Stimulated activated CD4-positive, alpha-beta T cell treated with anti-CD3 and anti-CD28 coated beads, Interleukin-15, amount 100 ng/mL, for 48 hours (primary cell): ENCODE measurements around the gene ELAVL1.
"Not testable (repeated sequence)": the region's sequence is repeated elsewhere in the genome, so short reads cannot be mapped to it uniquely, and the experiment has no call there.

Experiments used
- DNase-seq, 2 donors: peaks; one replicate each; pipeline ENCODE4 v3.0.0-alpha.2; 2020; ENCODE audit warnings: low read depth in 2 of 2

ELAVL1 gene

GRCh38 chr19:7941895-7942596 is 63.4 kb downstream of the ELAVL1 start:
- DNase-seq: no peak

- no peak for DNase-seq
These were observed 64.6 kb downstream of the ELAVL1 start for GRCh38 chr19:7940841-7941240.

DNA sequence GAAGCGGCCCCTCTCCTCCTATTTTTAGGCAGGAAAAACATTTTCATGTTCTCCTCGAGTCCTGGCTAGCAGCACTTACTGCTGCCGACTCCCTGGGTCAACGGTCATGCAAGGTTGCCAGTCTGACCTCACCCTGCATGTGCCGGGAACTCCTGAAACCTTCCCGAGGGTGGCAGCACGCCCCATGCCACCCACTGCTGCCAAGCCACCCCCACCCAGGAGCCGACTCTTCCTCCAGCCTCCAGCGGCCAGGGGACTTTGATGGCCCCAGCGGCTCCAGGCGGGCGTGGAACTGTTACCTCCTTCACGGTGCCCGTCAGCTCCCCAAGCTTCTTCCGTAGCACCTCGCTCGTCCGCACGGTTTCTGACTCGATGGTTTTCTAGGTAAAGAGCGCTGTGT is 70.7 kb downstream of the ELAVL1 start:
- no peak for DNase-seq

DNA sequence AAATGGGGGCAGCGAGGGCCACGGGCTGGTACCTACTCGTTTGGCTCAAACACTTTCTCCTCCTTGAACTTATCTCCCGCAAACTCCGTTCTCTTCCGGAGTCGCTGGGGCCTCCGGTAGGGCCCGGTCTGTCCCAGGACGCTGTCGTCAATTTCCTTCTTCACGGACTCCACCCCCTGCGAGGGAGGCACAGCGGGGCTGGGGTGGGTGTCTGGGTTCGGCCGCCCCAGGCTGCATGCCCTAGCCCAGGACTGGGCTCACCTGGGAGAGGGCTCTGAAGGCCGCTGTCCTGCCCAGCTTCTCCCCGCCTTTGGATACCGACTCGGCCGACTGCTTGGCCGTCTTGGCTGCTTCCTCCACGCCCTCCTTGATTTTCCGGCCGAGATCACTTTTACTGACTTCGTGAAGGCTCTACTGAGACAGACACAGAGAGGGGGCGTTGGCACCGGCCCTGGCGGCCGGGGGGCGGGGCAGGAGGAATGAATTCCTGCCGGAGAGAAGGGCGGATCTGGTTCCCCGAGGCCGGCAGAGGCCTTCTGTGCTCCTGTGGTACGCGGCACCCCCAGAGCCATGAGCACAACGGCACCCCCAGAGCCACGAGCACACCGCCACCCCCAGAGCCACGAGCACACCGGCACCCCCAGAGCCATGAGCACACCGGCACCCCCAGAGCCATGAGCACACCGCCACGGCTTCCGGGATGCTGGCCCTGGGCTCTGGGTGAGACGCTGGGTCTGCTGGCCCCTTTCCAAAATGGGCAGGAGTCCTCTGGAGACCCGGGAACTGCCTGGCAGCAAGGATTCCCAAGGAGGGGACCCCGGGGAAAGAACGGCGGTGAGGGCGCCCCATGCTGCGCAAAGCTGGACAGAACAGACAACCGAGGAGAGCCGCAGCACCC is 71.4 kb downstream of the ELAVL1 start:
- DNase-seq: no peak

- no peak for DNase-seq
These were observed 72.0 kb downstream of the ELAVL1 start for GRCh38 chr19:7933411-7933810.

GRCh38 chr19:7932930-7933300 is 72.5 kb downstream of the ELAVL1 start:
- DNase-seq: no peak

DNA sequence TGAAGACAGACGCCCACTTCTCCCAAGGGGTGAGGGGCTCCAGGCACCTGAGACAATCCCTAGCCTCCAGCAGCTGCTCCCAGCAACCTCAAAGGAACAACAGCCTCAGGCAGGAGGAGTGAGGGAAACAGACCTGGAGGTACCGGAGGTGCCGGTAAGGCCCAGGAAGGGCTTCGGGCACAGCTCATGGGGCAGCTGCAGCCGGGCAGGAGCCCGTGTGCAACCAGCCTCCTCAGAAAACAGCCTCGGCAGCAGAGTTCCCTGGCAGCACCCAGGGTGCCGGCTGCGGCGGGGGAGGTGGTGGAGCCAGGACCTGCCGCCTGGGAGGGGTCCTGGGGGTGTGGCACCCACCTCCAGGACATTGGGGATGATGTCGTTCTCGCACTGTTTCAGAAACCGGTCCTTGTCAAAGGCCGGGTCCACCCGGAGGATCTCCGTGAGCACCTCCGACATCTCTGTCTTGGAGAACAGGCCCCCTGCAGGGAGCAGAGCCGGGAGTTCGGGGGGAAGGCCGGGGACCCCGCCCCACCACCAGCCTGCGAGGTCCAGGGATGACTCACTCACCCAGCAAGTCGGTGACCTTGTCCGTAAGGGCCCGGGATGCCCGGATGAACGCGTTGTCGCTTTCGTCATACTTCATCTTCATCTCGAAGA is 73.0 kb downstream of the ELAVL1 start:
- no peak for DNase-seq

DNA sequence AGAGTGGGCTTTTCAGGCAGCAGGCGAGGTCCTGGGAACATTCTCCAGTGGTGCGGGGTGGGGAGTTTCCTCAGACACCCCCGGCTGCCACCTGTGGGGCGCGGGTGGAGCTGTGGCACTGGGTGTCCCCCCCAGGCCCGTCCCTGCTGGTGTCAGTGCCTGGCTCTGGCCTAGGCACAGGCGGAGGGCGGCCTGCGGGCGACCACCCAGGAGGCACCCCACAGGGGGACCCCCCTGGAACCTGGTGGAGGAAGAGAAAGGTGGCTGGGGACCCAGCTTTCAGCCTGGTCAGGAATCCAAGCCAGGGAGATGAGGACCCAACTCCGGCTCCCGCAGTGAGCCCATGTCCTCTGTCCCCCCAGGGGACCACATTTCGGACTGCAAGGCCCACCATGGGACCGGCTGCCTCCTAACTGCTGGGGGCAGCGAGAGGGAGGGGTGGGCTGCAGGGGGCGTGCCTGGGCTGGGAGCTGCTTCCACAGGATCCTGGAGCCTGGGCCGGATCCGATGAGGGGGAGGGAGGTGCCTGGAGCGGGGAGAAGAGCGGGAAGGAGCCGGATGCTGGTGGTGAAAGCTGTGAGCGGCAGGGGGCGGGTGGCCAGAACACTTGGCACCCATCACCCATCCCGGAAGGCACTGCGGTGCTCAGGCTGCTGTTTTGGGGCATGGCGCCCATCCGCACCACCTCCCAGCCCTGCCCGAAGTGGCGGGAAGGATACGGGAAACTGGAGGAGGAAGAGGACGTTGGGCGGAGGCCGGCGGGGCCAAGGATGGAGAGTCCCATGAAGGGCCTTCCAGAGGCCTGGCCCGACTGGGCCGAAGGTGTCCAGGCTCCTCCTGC is 74.0 kb downstream of the ELAVL1 start:
- no peak for DNase-seq

DNA sequence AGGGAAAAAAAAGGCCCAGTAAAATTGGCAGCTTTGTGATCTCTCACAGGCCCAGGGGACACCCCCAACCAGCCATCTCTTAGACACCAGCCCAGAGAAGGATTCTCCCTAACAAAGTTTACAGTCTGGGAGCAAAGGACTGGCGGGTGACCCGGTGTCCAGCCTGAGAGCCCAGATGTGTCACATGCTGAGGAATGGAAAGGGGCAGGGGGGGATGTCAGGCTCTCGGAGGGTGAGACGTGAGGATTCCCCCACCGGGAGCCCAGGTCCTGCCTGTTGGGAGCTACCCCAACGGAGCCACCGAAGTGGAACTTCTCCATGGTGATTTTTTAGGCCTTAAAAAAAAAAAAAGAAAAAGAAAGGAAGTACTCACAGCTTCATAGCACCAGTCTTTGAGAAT is 74.7 kb downstream of the ELAVL1 start:
- DNase-seq: no peak

GRCh38 chr19:7930030-7930429 is 75.4 kb downstream of the ELAVL1 start:
- not testable (repeated sequence) for DNase-seq

- peak; percentile 47 for DNase-seq
These were observed 76.4 kb downstream of the ELAVL1 start for GRCh38 chr19:7928741-7929701.

DNA sequence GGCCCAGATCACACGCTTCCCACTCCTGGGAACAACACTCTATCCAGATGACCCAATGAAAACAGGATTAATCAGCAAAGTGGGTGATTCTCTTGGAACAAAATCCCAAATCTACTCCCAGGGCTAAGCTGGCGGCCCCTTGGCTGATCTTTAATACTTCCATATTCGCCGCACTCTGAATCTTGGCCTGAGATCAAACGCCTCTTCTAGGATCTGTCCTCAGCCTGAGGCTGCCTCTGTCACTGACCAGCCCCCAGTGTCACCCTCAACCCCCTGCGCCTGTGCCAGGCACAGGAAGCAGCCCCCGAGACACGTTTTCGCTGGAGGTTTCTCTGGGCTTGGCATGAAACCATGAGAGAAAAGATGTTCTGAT is 77.1 kb downstream of the ELAVL1 start:
- DNase-seq: no peak

GRCh38 chr19:7927605-7928333 is 77.7 kb downstream of the ELAVL1 start:
- no peak for DNase-seq

GRCh38 chr19:7926727-7927604 is 78.5 kb downstream of the ELAVL1 start:
- no peak for DNase-seq

- DNase-seq: peak; percentile 46 to 74
These were observed 79.3 kb downstream of the ELAVL1 start, which contains the start of gene CTXN1 for GRCh38 chr19:7926021-7926726. Gene CTXN1, minus strand, starts transcription at chr19:7926135. Its CDS starts 597 bp downstream, at chr19:7925538.

DNA sequence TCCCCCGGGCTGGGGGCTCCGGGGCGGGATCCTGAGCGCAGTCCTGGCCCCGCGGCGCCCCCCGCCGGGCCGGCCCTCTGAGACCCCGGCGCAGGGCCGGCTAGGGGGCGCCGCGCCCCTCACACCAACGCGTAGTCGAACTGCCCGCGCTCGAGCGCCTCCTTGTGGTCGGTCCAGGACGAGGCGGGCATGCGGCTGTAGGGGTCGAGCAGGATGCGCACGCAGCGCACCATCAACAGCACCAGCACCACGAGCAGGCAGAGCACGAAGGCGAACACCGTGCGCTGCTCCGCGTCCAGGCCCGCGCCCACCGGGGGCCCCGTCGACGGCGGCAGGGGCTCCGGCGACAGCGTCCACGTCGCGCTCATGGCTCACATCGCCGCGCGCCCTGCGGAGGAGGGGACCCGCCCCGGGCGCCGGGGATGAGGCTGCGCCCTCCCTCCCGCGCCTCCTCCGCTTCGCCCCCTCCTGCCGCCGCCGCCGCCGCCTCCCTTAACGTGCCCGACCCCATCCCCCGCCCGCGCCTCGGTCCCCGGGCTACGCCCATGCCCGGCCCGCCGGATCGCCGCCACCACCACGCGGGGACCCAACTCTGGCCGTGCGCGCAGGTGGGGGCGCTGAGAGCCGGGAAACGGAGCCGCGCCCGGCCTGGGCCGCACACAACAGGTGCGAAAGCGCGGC is 80.1 kb downstream of the ELAVL1 start:
- DNase-seq: peak; percentile 70 to 73

GRCh38 chr19:7924651-7925170 is 80.7 kb downstream of the ELAVL1 start:
- no peak for DNase-seq
